Hepatocyte (in vitro differentiated cells): ENCODE data around the gene CLCN7. TPM values are rescaled to one million over a fixed set of nuclear protein-coding genes. Genes with fewer than 3 reads are reported as not detected.

Source experiments
- DNase-seq: peaks from one replicate; pipeline ENCODE4 v3.0.0-alpha.2; 2016; ENCODE audit warnings: low spot score
- H2AFZ ChIP-seq: fragments of 200-600 bp; sonication (generic); 2 replicates; pipeline ENCODE4 v1.6.0; 2016; ENCODE audit warnings: antibody characterized with exemption, mild to moderate bottlenecking
- H3K27ac ChIP-seq: fragments of 200-600 bp; sonication (generic); 2 replicates; pipeline ENCODE4 v1.5.1; 2016; ENCODE audit warnings: mild to moderate bottlenecking
- H3K27me3 ChIP-seq: fragments of 200-600 bp; sonication (generic); 2 replicates; pipeline ENCODE4 v1.6.1; 2016
- H3K36me3 ChIP-seq: fragments of 200-600 bp; sonication (generic); replicated peaks from 2 replicates; pipeline ENCODE4 v1.5.1; 2016; ENCODE audit warnings: low read depth; ENCODE audit not compliant: insufficient read depth
- H3K4me1 ChIP-seq: fragments of 200-600 bp; sonication (generic); 2 replicates; pipeline ENCODE4 v1.5.1; 2016; ENCODE audit warnings: mild to moderate bottlenecking, moderate library complexity; ENCODE audit not compliant: insufficient read depth
- H3K4me2 ChIP-seq: fragments of 200-600 bp; sonication (generic); 2 replicates; pipeline ENCODE4 v1.6.0; 2016
- H3K4me3 ChIP-seq: fragments of 200-600 bp; sonication (generic); 2 replicates; pipeline ENCODE4 v1.5.1; 2016; ENCODE audit warnings: mild to moderate bottlenecking
- H3K79me2 ChIP-seq: fragments of 200-600 bp; sonication (generic); 2 replicates; pipeline ENCODE4 v1.6.0; 2017; ENCODE audit warnings: mild to moderate bottlenecking
- H3K9me2 ChIP-seq: fragments of 200-600 bp; sonication (generic); replicated peaks from 2 replicates; pipeline ENCODE4 v1.6.0; 2017; ENCODE audit warnings: mild to moderate bottlenecking; ENCODE audit not compliant: insufficient read depth
- H3K9me3 ChIP-seq: fragments of 200-600 bp; sonication (generic); 2 replicates; pipeline ENCODE4 v1.5.1; 2016; ENCODE audit warnings: low read depth, mild to moderate bottlenecking
- H4K20me1 ChIP-seq: fragments of 200-600 bp; sonication (generic); 2 replicates; pipeline ENCODE4 v1.6.0; 2016; ENCODE audit warnings: mild to moderate bottlenecking; ENCODE audit not compliant: insufficient read depth, poor library complexity, severe bottlenecking
- CTCF ChIP-seq: fragments of 200-600 bp; sonication (generic); IDR thresholded peaks from 2 replicates; pipeline ENCODE4 v1.5.1; 2016; ENCODE audit warnings: antibody characterized with exemption, mild to moderate bottlenecking; ENCODE audit not compliant: poor library complexity
- EZH2 ChIP-seq: fragments of 200-600 bp; sonication (generic); IDR thresholded peaks from 2 replicates; pipeline ENCODE4 v1.6.1; 2016; ENCODE audit warnings: antibody characterized with exemption, mild to moderate bottlenecking, borderline replicate concordance
- EZH2phosphoT487 ChIP-seq: fragments of 200-600 bp; sonication (generic); IDR thresholded peaks from one replicate; pipeline ENCODE4 v1.6.1; 2018; ENCODE audit warnings: antibody characterized with exemption, mild to moderate bottlenecking, low read depth, moderate library complexity; ENCODE audit not compliant: unreplicated experiment, severe bottlenecking
- WGBS: methylation state at CpG from one replicate; pipeline ENCODE4 v1.1.6; 2016; ENCODE audit warnings: low lambda C conversion rate; ENCODE audit errors: missing lambda C conversion rate; 5-methylcytosine and 5-hydroxymethylcytosine counted together
- polyA plus RNA-seq: library from polyadenylated mRNA; unstranded; fragments of >200 nt; fragmentation: Nextera tagmentation; extraction: Ambion mirVana; gene quantifications from 2 replicates; pipeline ENCODE4 v1.2.1, GENCODE V29; 2016
- total RNA-seq: library from RNA; depleted of rRNA; stranded (reverse); fragments of >200 nt; gene quantifications from 2 replicates; pipeline ENCODE4 v1.2.3, GENCODE V29; 2014

The CLCN7 gene
- total and polyA plus RNA-seq, 2 experiments from 2014 or later = 56.3 to 107 TPM

GRCh38 chr16:1407753-1408152, 67.1 kb downstream of the CLCN7 start:
- Histone ChIP-seq H3K4me3 (no peak overlapping the region), H2AFZ (no peak overlapping the region)
- WGBS = 47% methylated on average over 11 of the region's 11 CpGs

GRCh38 chr16:1403733-1404132, 71.1 kb downstream of the CLCN7 start:
- H3K27me3 ChIP-seq = no peaks in the 10 kb centered on the region
- no peaks in the 10 kb centered on the region for H3K36me3 ChIP-seq
- H4K20me1 ChIP-seq = peaks cover 3% of the 10 kb centered on the region
- no peaks in the 10 kb centered on the region for H3K9me2 ChIP-seq
- no peak overlapping the region for H2AFZ ChIP-seq
- no peak overlapping the region for H3K4me2 ChIP-seq
- peaks cover 5% of the 10 kb centered on the region for H3K4me1 ChIP-seq
- peaks cover 27% of the 10 kb centered on the region for H3K79me2 ChIP-seq
- H3K4me3 ChIP-seq = no peak overlapping the region
- WGBS = 95% methylated on average over 14 of the region's 14 CpGs
- TF ChIP-seq CTCF = no peak
- no peak for TF ChIP-seq EZH2
- no peak for TF ChIP-seq EZH2phosphoT487
- no peak overlapping the region for H3K27ac ChIP-seq
- no peak for DNase-seq
- H3K9me3 ChIP-seq = no peaks in the 10 kb centered on the region

More at GRCh38 chr16:1407753-1408152, 67.1 kb downstream of the CLCN7 start:
- H3K27me3 ChIP-seq = no peaks in the 10 kb centered on the region
- H3K9me3 ChIP-seq = no peaks in the 10 kb centered on the region
- H4K20me1 ChIP-seq = peaks cover 3% of the 10 kb centered on the region
- DNase-seq = no peak
- H3K79me2 ChIP-seq = peaks cover 46% of the 10 kb centered on the region
- H3K36me3 ChIP-seq = no peaks in the 10 kb centered on the region
- no peak overlapping the region for H3K27ac ChIP-seq
- TF ChIP-seq EZH2phosphoT487 = no peak
- no peak for TF ChIP-seq CTCF
- TF ChIP-seq EZH2 = no peak
- H3K4me2 ChIP-seq = peak overlapping the region; percentile 91
- H3K9me2 ChIP-seq = no peaks in the 10 kb centered on the region
- peaks cover 7% of the 10 kb centered on the region for H3K4me1 ChIP-seq

GRCh38 chr16:1403036-1403435, 71.8 kb downstream of the CLCN7 start:
- TF ChIP-seq CTCF (no peak), EZH2 (no peak), EZH2phosphoT487 (no peak)
- Histone ChIP-seq H3K4me2 (no peak overlapping the region), H3K4me1 (peaks cover 3% of the 10 kb centered on the region), H3K9me2 (no peaks in the 10 kb centered on the region), H3K36me3 (no peaks in the 10 kb centered on the region), H3K27me3 (no peaks in the 10 kb centered on the region), H3K27ac (no peak overlapping the region), H3K79me2 (peaks cover 23% of the 10 kb centered on the region), H3K4me3 (no peak overlapping the region), H4K20me1 (peaks cover 3% of the 10 kb centered on the region), H2AFZ (no peak overlapping the region), H3K9me3 (no peaks in the 10 kb centered on the region)
- DNase-seq = no peak
- 99% methylated on average over 22 of the region's 22 CpGs for WGBS

GRCh38 chr16:1401758-1402154, 73.1 kb downstream of the CLCN7 start:
- no peaks in the 10 kb centered on the region for H3K27me3 ChIP-seq
- peaks cover 3% of the 10 kb centered on the region for H4K20me1 ChIP-seq
- no peak overlapping the region for H2AFZ ChIP-seq
- no peaks in the 10 kb centered on the region for H3K9me2 ChIP-seq
- no peak for DNase-seq
- no peaks in the 10 kb centered on the region for H3K9me3 ChIP-seq
- no peak overlapping the region for H3K4me2 ChIP-seq
- TF ChIP-seq EZH2 = no peak
- H3K36me3 ChIP-seq = no peaks in the 10 kb centered on the region
- H3K79me2 ChIP-seq = peaks cover 13% of the 10 kb centered on the region
- H3K4me3 ChIP-seq = no peak overlapping the region
- WGBS = 95% methylated on average over 13 of the region's 13 CpGs
- H3K27ac ChIP-seq = no peak overlapping the region
- H3K4me1 ChIP-seq = no peaks in the 10 kb centered on the region
